Body of pancreas (tissue), 4 donors: Measurements from ENCODE around the gene PRKG1. TPM values are rescaled to one million over a fixed set of nuclear protein-coding genes. Genes with fewer than 3 reads are reported as not detected.

ENCODE experiments used
- ATAC-seq: fragments of 150-250 bp; one replicate; pipeline ENCODE4 v1.9.1; 2016
- DNase-seq, 4 donors: peaks; one replicate each; pipeline ENCODE4 v3.0.0-alpha.2; 2019
- H3K27ac ChIP-seq, 4 donors: fragments of 200-600 bp; sonication (generic); 1 replicate in 3 of 4; 2 replicates in 1 of 4; pipeline versions ENCODE4 v1.5.1 to v1.6.1; 2016 to 2019; ENCODE audit warnings: mild to moderate bottlenecking in 1 of 4, mixed read lengths in 1 of 4, moderate library complexity in 1 of 4
- H3K27me3 ChIP-seq, 2 donors: fragments of 200-600 bp; sonication (generic); one replicate each; pipeline ENCODE4 v1.6.0; 2016; ENCODE audit warnings: mild to moderate bottlenecking in 1 of 2
- H3K36me3 ChIP-seq, 2 donors: fragments of 200-600 bp; sonication (generic); replicated peaks in 1 of 2; 2 replicates each; pipeline ENCODE4 v1.5.1; 2016; ENCODE audit warnings: low read depth in 2 of 2; ENCODE audit not compliant: insufficient read depth in 1 of 2
- H3K4me1 ChIP-seq: fragments of 200-600 bp; sonication (generic); one replicate; pipeline ENCODE4 v1.6.0; 2016
- H3K4me3 ChIP-seq, 2 donors: fragments of 200-600 bp; sonication (generic); 1 replicate in 1 of 2; 2 replicates in 1 of 2; pipeline ENCODE4 v1.5.1; 2016 to 2019
- H3K9me3 ChIP-seq, 3 donors: fragments of 200-600 bp; sonication (generic); 1 replicate in 2 of 3; 2 replicates in 1 of 3; pipeline ENCODE4 v1.5.1; 2016
- POLR2A ChIP-seq, 3 donors: fragments of 450-650 bp; IDR thresholded peaks; one replicate each; pipeline ENCODE4 v1.6.1; 2016; ENCODE audit warnings: antibody characterized with exemption in 3 of 3, mild to moderate bottlenecking in 2 of 3
- WGBS, 2 donors: methylation state at CpG; one replicate each; pipeline ENCODE4 v1.1.5; 2017; 5-methylcytosine and 5-hydroxymethylcytosine counted together
- intact Hi-C: fragments of 100-400 bp; cut with DNase I; formaldehyde crosslinking; loops from one replicate; pipeline ENCODE4 v1.15.1; 2023
- total RNA-seq, 2 donors: library from RNA; depleted of rRNA; stranded (reverse); fragments of >200 nt; gene quantifications; one replicate each; pipeline ENCODE4 v1.1.0, GENCODE V29; 2016
- TF ChIP-seq, protein P1 (sequence below), 7 experiments: fragments of 450-650 bp in 4 of 7; fragments of 200-600 bp in 3 of 7; sonication (generic) in 3 of 7; IDR thresholded peaks; one replicate each; pipeline ENCODE4 v1.5.1; 2016 to 2019; ENCODE audit warnings: antibody characterized with exemption in 7 of 7

PRKG1 gene
- total RNA-seq, 2 donors from 2014 or later, result 14.2 to 18.9 TPM

DNA sequence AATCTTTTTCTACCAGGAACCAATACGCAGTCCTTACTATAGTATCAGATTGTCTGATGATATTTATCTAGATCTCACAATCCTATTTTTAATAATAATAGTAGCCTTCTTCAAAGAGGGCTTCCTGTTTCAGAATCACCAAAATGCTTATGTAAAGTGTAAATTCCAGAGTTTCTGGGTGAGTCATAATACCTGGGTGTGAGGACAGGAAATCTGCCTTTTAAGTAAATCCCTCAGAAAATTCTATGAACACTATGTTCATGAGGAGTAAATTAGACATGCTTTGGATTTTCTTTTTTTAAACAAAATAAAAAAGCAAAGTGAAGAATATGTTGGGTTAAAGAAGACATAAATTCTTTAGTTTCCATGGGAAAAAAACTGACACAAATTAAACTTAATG, 1260.3 kb downstream of the PRKG1 start:
- intact Hi-C loops, result no loop called here

GRCh38 chr10:52335665-52336064, 1261.4 kb downstream of the PRKG1 start:
- Histone ChIP-seq H3K27ac (no peak overlapping the region), H3K4me1 (no peaks in the 10 kb centered on the region), H3K27me3 (no peaks in the 10 kb centered on the region), H3K4me3 (no peak overlapping the region), H3K36me3 (no peaks in the 10 kb centered on the region), H3K9me3 (no peaks in the 10 kb centered on the region)
- ATAC-seq, result no peak
- DNase-seq, result no peak
- TF ChIP-seq, protein P1, sequence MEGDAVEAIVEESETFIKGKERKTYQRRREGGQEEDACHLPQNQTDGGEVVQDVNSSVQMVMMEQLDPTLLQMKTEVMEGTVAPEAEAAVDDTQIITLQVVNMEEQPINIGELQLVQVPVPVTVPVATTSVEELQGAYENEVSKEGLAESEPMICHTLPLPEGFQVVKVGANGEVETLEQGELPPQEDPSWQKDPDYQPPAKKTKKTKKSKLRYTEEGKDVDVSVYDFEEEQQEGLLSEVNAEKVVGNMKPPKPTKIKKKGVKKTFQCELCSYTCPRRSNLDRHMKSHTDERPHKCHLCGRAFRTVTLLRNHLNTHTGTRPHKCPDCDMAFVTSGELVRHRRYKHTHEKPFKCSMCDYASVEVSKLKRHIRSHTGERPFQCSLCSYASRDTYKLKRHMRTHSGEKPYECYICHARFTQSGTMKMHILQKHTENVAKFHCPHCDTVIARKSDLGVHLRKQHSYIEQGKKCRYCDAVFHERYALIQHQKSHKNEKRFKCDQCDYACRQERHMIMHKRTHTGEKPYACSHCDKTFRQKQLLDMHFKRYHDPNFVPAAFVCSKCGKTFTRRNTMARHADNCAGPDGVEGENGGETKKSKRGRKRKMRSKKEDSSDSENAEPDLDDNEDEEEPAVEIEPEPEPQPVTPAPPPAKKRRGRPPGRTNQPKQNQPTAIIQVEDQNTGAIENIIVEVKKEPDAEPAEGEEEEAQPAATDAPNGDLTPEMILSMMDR (IDR thresholded peaks at IDR 0.05), result no peak
- no peak for TF ChIP-seq POLR2A (IDR thresholded peaks at IDR 0.05)
- WGBS, 2 donors, result 49 to 58% methylated on average over 1 of the region's 1 CpG
- intact Hi-C loops, result no loop called here

More for the DNA sequence above, 1260.3 kb downstream of the PRKG1 start:
- Histone ChIP-seq H3K4me1 (no peaks in the 10 kb centered on the region), H3K27ac (no peak overlapping the region), H3K4me3 (no peak overlapping the region), H3K9me3 (no peaks in the 10 kb centered on the region), H3K27me3 (no peaks in the 10 kb centered on the region), H3K36me3 (no peaks in the 10 kb centered on the region)
- ATAC-seq (no peak), DNase-seq (no peak)
- 89 to 90% methylated on average over 1 of the region's 1 CpG for WGBS, 2 donors
- TF ChIP-seq, protein P1 (IDR thresholded peaks at IDR 0.05), result no peak
- TF ChIP-seq POLR2A (IDR thresholded peaks at IDR 0.05), result no peak

- no peak for TF ChIP-seq POLR2A (IDR thresholded peaks at IDR 0.05)
These were observed 1262.9 kb downstream of the PRKG1 start for GRCh38 chr10:52337225-52337624.

GRCh38 chr10:52343439-52343838, 1269.2 kb downstream of the PRKG1 start:
- H3K4me1 ChIP-seq, result no peaks in the 10 kb centered on the region
- no peaks in the 10 kb centered on the region for H3K9me3 ChIP-seq
- DNase-seq, result no peak
- TF ChIP-seq, protein P1 (IDR thresholded peaks at IDR 0.05), result no peak
- no peak for TF ChIP-seq POLR2A (IDR thresholded peaks at IDR 0.05)
- H3K4me3 ChIP-seq, result no peak overlapping the region
- WGBS, 2 donors, result 51 to 60% methylated on average over 4 of the region's 4 CpGs
- no peaks in the 10 kb centered on the region for H3K36me3 ChIP-seq
- no peaks in the 10 kb centered on the region for H3K27me3 ChIP-seq
- intact Hi-C loops, result no loop called here
- ATAC-seq, result no peak
- no peak overlapping the region for H3K27ac ChIP-seq

More at GRCh38 chr10:52337225-52337624, 1262.9 kb downstream of the PRKG1 start:
- Histone ChIP-seq H3K9me3 (no peaks in the 10 kb centered on the region), H3K27ac (no peak overlapping the region), H3K27me3 (no peaks in the 10 kb centered on the region), H3K4me1 (no peaks in the 10 kb centered on the region), H3K36me3 (no peaks in the 10 kb centered on the region), H3K4me3 (no peak overlapping the region)
- ATAC-seq, result no peak
- intact Hi-C loops, result no loop called here
- WGBS, 2 donors, result 87 to 88% methylated on average over 1 of the region's 1 CpG
- DNase-seq, result no peak

DNA sequence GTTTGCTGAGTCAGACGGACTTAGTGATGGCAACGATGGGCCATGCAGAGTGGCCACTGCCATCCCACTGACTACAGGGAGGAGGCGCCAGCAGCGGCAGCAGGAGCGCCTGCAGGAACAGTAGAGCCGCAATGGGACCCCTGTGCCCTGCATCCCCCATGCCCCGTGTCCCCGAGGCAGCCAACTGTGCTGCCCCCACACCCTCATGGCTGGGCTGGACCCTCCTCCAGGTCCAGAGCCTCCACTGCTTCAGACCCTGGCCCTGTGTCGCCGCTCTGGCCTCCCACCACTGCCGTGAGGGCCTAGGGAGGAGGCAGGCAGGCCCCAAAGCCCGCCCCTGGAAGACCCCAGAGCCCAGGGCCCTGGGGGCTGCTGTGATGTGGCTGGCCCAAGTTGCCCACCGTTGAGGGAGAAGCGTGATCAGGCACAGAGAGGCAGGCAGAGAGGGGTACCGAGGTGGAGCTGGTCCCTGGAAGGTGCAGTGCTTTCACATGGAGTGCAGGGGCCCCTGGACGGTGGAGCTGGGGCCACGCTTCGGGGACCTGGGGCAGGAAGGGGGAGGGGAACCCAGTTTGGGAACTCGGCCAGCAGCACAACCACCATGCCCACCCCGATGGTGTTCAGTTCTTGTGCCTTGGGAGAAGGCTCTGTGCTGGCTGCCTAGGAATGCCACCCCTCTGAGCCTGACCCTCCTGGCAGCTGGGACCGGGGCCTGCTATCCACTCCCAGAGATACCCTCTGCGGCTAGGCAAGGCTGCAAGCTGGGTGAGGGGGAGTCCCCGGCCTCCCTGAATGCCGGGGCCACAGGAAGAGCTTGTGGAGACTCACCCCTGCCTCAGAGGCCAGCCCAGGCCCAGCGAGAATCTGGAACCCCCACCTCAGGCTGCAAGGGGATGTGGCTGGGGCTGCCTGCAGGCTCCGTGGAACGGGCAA, 1272.4 kb downstream of the PRKG1 start:
- intact Hi-C loops, result no loop called here
- WGBS, 2 donors, result 91 to 94% methylated on average over 12 to 23 of the region's 27 CpGs
- Histone ChIP-seq H3K36me3 (no peaks in the 10 kb centered on the region), H3K9me3 (no peaks in the 10 kb centered on the region), H3K4me3 (no peak overlapping the region), H3K27ac (no peak overlapping the region), H3K27me3 (no peaks in the 10 kb centered on the region), H3K4me1 (no peaks in the 10 kb centered on the region)
- TF ChIP-seq, protein P1 (IDR thresholded peaks at IDR 0.05), result no peak
- no peak for TF ChIP-seq POLR2A (IDR thresholded peaks at IDR 0.05)
- DNase-seq (no peak), ATAC-seq (peak; percentile 27)
